ENCODE data around the gene SEMA3E. TPM values are rescaled to one million over a fixed set of nuclear protein-coding genes. Genes with fewer than 3 reads are reported as not detected.
"Not testable (repeated sequence)": the region's sequence is repeated elsewhere in the genome, so short reads cannot be mapped to it uniquely, and the experiment has no call there.

The SEMA3E gene
- polyA plus RNA-seq, 1 donor from 2014 or later: 0.98 TPM

- TF ChIP-seq EZH2 (IDR thresholded peaks at IDR 0.05; ENCODE audit: borderline replicate concordance, insufficient read depth, low read length, poor library complexity, severe bottlenecking): no peak
- TF ChIP-seq POLR2AphosphoS5 (IDR thresholded peaks at IDR 0.05): no peak
These were observed 28.4 kb upstream of the SEMA3E start (continued) for GRCh38 chr7:83677180-83677866.

DNA sequence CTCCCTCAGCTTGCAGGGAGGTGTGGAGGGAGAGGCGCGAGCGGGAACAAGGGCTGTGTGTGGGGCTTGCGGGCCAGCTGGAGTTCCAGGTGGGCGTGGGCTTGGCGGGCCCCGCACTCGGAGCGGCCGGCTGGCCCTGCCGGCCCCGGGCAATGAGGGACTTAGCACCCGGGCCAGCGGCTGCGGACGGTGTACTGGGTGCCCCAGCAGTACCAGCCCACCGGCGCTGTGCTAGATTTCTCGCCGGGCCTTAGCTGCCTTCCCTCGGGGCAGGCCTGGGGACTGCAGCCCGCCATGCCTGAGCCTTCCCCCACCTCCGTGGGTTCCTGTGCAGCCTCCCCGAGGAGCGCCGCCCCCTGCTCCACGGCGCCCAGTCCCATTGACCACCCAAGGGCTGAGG, 24.4 kb upstream of the SEMA3E start:
- not testable (repeated sequence) for H4K20me1 ChIP-seq (ENCODE audit: insufficient read depth); H3K27ac ChIP-seq (ENCODE audit: low read length)

DNA sequence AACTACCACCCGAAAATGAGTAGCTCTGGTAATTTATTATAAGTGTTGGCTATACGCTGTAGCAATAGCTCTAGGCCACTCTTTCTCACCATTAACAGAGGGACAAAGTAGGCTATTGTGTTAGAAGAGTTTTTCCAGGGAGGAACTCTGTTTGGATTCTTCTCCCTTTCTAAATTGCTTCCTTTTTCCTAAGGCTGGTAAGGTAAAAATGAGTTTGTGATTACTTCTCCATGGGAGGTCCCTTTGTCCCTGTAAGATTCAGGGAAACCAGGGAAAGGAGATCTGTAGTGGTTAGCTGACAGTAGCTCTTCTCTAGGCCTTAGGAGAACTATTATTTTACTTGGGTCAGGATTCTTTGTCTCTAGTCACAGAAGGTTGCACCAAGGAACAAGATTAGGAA, 23.2 kb upstream of the SEMA3E start:
- Histone ChIP-seq H3F3A (ENCODE audit: insufficient read depth, low read length, poor library complexity, severe bottlenecking) (no peaks in the 10 kb centered on the region), H3K4me3 (ENCODE audit: low read length) (no peak overlapping the region), H3K36me3 (ENCODE audit: insufficient read depth, low read length) (no peaks in the 10 kb centered on the region), H2AFZ (ENCODE audit: low read depth, low read length) (no peak overlapping the region), H3K79me2 (replicated peaks; ENCODE audit: insufficient read depth, low read length) (no peaks in the 10 kb centered on the region), H3K9ac (ENCODE audit: low read length) (no peak overlapping the region), H3K27ac (ENCODE audit: low read length) (no peak overlapping the region), H3K9me3 (ENCODE audit: low read length) (no peaks in the 10 kb centered on the region), H4K20me1 (ENCODE audit: insufficient read depth) (no peaks in the 10 kb centered on the region), H3K9me2 (ENCODE audit: insufficient read depth, low read length) (no peaks in the 10 kb centered on the region), H3K4me2 (ENCODE audit: low read length) (no peak overlapping the region), H3K27me3 (ENCODE audit: insufficient read depth, low read depth, low read length) (no peaks in the 10 kb centered on the region)
- TF ChIP-seq MXI1 (conservative IDR thresholded peaks at IDR 0.05; ENCODE audit: poor library complexity, severe bottlenecking) (no peak), RAD21 (conservative IDR thresholded peaks at IDR 0.05) (no peak), EZH2 (IDR thresholded peaks at IDR 0.05; ENCODE audit: borderline replicate concordance, insufficient read depth, low read length, poor library complexity, severe bottlenecking) (no peak), TAF1 (IDR thresholded peaks at IDR 0.05; ENCODE audit: low read depth) (no peak), EP300 (conservative IDR thresholded peaks at IDR 0.05; ENCODE audit: poor library complexity, severe bottlenecking) (no peak), POLR2AphosphoS5 (IDR thresholded peaks at IDR 0.05) (no peak), CTCF (IDR thresholded peaks at IDR 0.05; ENCODE audit: poor library complexity, severe bottlenecking) (no peak)
- TF ChIP-seq, protein P1, sequence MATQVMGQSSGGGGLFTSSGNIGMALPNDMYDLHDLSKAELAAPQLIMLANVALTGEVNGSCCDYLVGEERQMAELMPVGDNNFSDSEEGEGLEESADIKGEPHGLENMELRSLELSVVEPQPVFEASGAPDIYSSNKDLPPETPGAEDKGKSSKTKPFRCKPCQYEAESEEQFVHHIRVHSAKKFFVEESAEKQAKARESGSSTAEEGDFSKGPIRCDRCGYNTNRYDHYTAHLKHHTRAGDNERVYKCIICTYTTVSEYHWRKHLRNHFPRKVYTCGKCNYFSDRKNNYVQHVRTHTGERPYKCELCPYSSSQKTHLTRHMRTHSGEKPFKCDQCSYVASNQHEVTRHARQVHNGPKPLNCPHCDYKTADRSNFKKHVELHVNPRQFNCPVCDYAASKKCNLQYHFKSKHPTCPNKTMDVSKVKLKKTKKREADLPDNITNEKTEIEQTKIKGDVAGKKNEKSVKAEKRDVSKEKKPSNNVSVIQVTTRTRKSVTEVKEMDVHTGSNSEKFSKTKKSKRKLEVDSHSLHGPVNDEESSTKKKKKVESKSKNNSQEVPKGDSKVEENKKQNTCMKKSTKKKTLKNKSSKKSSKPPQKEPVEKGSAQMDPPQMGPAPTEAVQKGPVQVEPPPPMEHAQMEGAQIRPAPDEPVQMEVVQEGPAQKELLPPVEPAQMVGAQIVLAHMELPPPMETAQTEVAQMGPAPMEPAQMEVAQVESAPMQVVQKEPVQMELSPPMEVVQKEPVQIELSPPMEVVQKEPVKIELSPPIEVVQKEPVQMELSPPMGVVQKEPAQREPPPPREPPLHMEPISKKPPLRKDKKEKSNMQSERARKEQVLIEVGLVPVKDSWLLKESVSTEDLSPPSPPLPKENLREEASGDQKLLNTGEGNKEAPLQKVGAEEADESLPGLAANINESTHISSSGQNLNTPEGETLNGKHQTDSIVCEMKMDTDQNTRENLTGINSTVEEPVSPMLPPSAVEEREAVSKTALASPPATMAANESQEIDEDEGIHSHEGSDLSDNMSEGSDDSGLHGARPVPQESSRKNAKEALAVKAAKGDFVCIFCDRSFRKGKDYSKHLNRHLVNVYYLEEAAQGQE (IDR thresholded peaks at IDR 0.05; ENCODE audit: borderline replicate concordance): no peak

More for the DNA sequence above, 24.4 kb upstream of the SEMA3E start:
- not testable (repeated sequence) for H2AFZ ChIP-seq (ENCODE audit: low read depth, low read length); H3K4me2 ChIP-seq (ENCODE audit: low read length); H3K27me3 ChIP-seq (ENCODE audit: insufficient read depth, low read depth, low read length); H3K9me3 ChIP-seq (ENCODE audit: low read length); H3K9ac ChIP-seq (ENCODE audit: low read length); H3F3A ChIP-seq (ENCODE audit: insufficient read depth, low read length, poor library complexity, severe bottlenecking); H3K4me3 ChIP-seq (ENCODE audit: low read length); H3K79me2 ChIP-seq (replicated peaks; ENCODE audit: insufficient read depth, low read length); H3K36me3 ChIP-seq (ENCODE audit: insufficient read depth, low read length); H3K9me2 ChIP-seq (ENCODE audit: insufficient read depth, low read length)

Data from neural cell (in vitro differentiated cells).